C4-2B (cell line): ENCODE results near the gene DNAL1.

Experiments used
- CTCF ChIP-seq: fragments of 450-650 bp; conservative IDR thresholded peaks from 2 replicates; pipeline ENCODE4 v1.5.1; 2017; ENCODE audit warnings: mild to moderate bottlenecking
- ZFX ChIP-seq: fragments of 450-650 bp; IDR thresholded peaks from 2 replicates; pipeline ENCODE4 v1.6.1; 2017

- TF ChIP-seq CTCF (no peak), ZFX (no peak)
Measured at GRCh38 chr14:73750531-73750901, 105.7 kb downstream of the DNAL1 start.
